ENCODE results near the gene SULT1C3.

The SULT1C3 gene

DNA sequence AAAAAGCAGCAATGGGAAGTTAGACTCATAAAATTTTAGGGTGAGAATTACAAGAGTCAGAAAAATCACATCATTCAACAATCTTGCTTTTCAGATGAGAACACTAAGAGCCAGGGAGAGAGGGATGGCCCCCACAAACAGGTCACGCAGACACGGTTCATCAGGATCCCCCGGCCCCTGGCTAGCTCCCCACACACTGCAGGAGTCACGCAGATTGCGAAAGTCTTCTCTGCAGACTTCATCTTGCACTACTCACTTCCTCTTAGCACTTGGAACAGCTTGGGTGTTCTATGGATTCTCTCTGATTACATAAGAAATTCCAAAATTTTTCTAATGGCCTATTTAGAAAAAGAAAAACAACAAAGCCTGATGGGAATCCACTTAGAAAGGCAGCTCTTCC is 27.3 kb downstream of the SULT1C3 start:
- H3K4me1 ChIP-seq (ENCODE audit: control insufficient read depth, low read length): no peaks in the 10 kb centered on the region
- no peaks in the 10 kb centered on the region for H3K9me3 ChIP-seq (ENCODE audit: control insufficient read depth, insufficient read depth, low read length)
- TF ChIP-seq CTCF (IDR thresholded peaks at IDR 0.05; ENCODE audit: low read depth, low read length, poor library complexity, severe bottlenecking): no peak
- no peak for TF ChIP-seq EZH2phosphoT487 (IDR thresholded peaks at IDR 0.05; ENCODE audit: borderline replicate concordance, low read length)
- H3K9me2 ChIP-seq (replicated peaks; ENCODE audit: control insufficient read depth, low read length): no peaks in the 10 kb centered on the region
- H3K4me2 ChIP-seq (ENCODE audit: low read length): no peak overlapping the region
- H3K27me3 ChIP-seq (ENCODE audit: control insufficient read depth, low read length): peaks cover 4% of the 10 kb centered on the region; the same call in 1 of the 2 replicates
- no peak overlapping the region for H3K4me3 ChIP-seq (ENCODE audit: low read length)
- H3K79me2 ChIP-seq (ENCODE audit: control insufficient read depth, low read length): no peaks in the 10 kb centered on the region
- no peaks in the 10 kb centered on the region for H3K36me3 ChIP-seq (ENCODE audit: control insufficient read depth, low read length)
- H3F3A ChIP-seq (ENCODE audit: control insufficient read depth, insufficient read depth): no peaks in the 10 kb centered on the region
- no peak overlapping the region for H3K27ac ChIP-seq (ENCODE audit: low read depth, low read length)
- H4K20me1 ChIP-seq (ENCODE audit: control insufficient read depth, insufficient read depth, low read depth, low read length): no peaks in the 10 kb centered on the region

- H3K4me3 ChIP-seq (ENCODE audit: low read length): no peak overlapping the region
- H3K36me3 ChIP-seq (ENCODE audit: control insufficient read depth, low read length): no peaks in the 10 kb centered on the region
- no peaks in the 10 kb centered on the region for H4K20me1 ChIP-seq (ENCODE audit: control insufficient read depth, insufficient read depth, low read depth, low read length)
- H3K27me3 ChIP-seq (ENCODE audit: control insufficient read depth, low read length): peaks cover 4% of the 10 kb centered on the region; the same call in 1 of the 2 replicates
- TF ChIP-seq CTCF (IDR thresholded peaks at IDR 0.05; ENCODE audit: low read depth, low read length, poor library complexity, severe bottlenecking) (no peak), EZH2phosphoT487 (IDR thresholded peaks at IDR 0.05; ENCODE audit: borderline replicate concordance, low read length) (no peak)
- no peaks in the 10 kb centered on the region for H3K9me3 ChIP-seq (ENCODE audit: control insufficient read depth, insufficient read depth, low read length)
- H3K4me2 ChIP-seq (ENCODE audit: low read length): no peak overlapping the region
- H3K79me2 ChIP-seq (ENCODE audit: control insufficient read depth, low read length): no peaks in the 10 kb centered on the region
- H3F3A ChIP-seq (ENCODE audit: control insufficient read depth, insufficient read depth): no peaks in the 10 kb centered on the region
- no peak overlapping the region for H3K27ac ChIP-seq (ENCODE audit: low read depth, low read length)
- H3K9me2 ChIP-seq (replicated peaks; ENCODE audit: control insufficient read depth, low read length): no peaks in the 10 kb centered on the region
- H3K4me1 ChIP-seq (ENCODE audit: control insufficient read depth, low read length): no peaks in the 10 kb centered on the region
These were observed 28.2 kb downstream of the SULT1C3 start for GRCh38 chr2:108268001-108268400.

GRCh38 chr2:108270346-108270745 is 30.6 kb downstream of the SULT1C3 start:
- Histone ChIP-seq H3K9me3 (ENCODE audit: control insufficient read depth, insufficient read depth, low read length) (no peaks in the 10 kb centered on the region), H3K79me2 (ENCODE audit: control insufficient read depth, low read length) (no peaks in the 10 kb centered on the region), H3K27ac (ENCODE audit: low read depth, low read length) (no peak overlapping the region), H3K27me3 (ENCODE audit: control insufficient read depth, low read length) (peaks cover 4% of the 10 kb centered on the region; the same call in 1 of the 2 replicates), H3F3A (ENCODE audit: control insufficient read depth, insufficient read depth) (no peaks in the 10 kb centered on the region), H3K9me2 (replicated peaks; ENCODE audit: control insufficient read depth, low read length) (no peaks in the 10 kb centered on the region), H3K4me1 (ENCODE audit: control insufficient read depth, low read length) (no peaks in the 10 kb centered on the region), H3K4me2 (ENCODE audit: low read length) (no peak overlapping the region), H3K36me3 (ENCODE audit: control insufficient read depth, low read length) (no peaks in the 10 kb centered on the region), H3K4me3 (ENCODE audit: low read length) (no peak overlapping the region), H4K20me1 (ENCODE audit: control insufficient read depth, insufficient read depth, low read depth, low read length) (no peaks in the 10 kb centered on the region)
- no peak for TF ChIP-seq CTCF (IDR thresholded peaks at IDR 0.05; ENCODE audit: low read depth, low read length, poor library complexity, severe bottlenecking)
- TF ChIP-seq EZH2phosphoT487 (IDR thresholded peaks at IDR 0.05; ENCODE audit: borderline replicate concordance, low read length): no peak
